ENCODE results near the gene BABAM2.

Gene BABAM2

DNA sequence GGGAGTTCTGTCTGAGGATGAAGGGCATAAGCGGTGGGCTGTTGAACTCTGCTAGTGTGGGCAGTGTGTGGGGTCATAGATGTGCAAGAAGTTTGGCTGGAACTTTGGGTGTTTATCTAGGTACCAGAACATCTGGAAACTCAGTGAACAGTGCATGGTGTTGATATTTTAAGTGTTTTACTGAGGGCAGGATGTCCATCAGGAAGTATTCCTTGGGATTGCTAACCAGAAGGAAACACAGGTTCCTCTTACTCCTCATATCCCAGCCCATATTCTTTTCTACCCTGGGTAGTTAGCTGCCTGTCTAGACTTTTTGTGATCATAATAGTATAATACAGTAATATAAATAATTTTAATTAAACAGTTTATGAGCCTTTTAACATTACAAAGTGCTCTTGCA is 15.5 kb downstream of the BABAM2 start:
- H3K4me3 ChIP-seq (ENCODE audit: low read depth, low read length) = no peak overlapping the region
- TF ChIP-seq MYC (IDR thresholded peaks at IDR 0.05; ENCODE audit: low read depth, low read length) = no peak
- no peak for TF ChIP-seq POLR2A (IDR thresholded peaks at IDR 0.05; ENCODE audit: extremely low read depth, insufficient read length)
- TF ChIP-seq, protein P1, sequence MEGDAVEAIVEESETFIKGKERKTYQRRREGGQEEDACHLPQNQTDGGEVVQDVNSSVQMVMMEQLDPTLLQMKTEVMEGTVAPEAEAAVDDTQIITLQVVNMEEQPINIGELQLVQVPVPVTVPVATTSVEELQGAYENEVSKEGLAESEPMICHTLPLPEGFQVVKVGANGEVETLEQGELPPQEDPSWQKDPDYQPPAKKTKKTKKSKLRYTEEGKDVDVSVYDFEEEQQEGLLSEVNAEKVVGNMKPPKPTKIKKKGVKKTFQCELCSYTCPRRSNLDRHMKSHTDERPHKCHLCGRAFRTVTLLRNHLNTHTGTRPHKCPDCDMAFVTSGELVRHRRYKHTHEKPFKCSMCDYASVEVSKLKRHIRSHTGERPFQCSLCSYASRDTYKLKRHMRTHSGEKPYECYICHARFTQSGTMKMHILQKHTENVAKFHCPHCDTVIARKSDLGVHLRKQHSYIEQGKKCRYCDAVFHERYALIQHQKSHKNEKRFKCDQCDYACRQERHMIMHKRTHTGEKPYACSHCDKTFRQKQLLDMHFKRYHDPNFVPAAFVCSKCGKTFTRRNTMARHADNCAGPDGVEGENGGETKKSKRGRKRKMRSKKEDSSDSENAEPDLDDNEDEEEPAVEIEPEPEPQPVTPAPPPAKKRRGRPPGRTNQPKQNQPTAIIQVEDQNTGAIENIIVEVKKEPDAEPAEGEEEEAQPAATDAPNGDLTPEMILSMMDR (IDR thresholded peaks at IDR 0.05; ENCODE audit: low read depth, low read length) = no peak
- no peak for DNase-seq (ENCODE audit: low read depth)

GRCh38 chr2:27907547-27907946 is 17.0 kb downstream of the BABAM2 start:
- H3K4me3 ChIP-seq (ENCODE audit: low read depth, low read length) = no peak overlapping the region
- DNase-seq (ENCODE audit: low read depth) = no peak
- TF ChIP-seq, protein P2, sequence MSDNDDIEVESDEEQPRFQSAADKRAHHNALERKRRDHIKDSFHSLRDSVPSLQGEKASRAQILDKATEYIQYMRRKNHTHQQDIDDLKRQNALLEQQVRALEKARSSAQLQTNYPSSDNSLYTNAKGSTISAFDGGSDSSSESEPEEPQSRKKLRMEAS (IDR thresholded peaks at IDR 0.05; ENCODE audit: low read depth, low read length) = no peak
- TF ChIP-seq MYC (IDR thresholded peaks at IDR 0.05; ENCODE audit: low read depth, low read length) (no peak), POLR2A (IDR thresholded peaks at IDR 0.05; ENCODE audit: extremely low read depth, insufficient read length) (no peak)
- TF ChIP-seq, protein P1 (IDR thresholded peaks at IDR 0.05; ENCODE audit: low read depth, low read length) = no peak

- TF ChIP-seq MYC (IDR thresholded peaks at IDR 0.05; ENCODE audit: low read depth, low read length) = no peak
- TF ChIP-seq POLR2A (IDR thresholded peaks at IDR 0.05; ENCODE audit: extremely low read depth, insufficient read length) = no peak
- TF ChIP-seq, protein P1 (IDR thresholded peaks at IDR 0.05; ENCODE audit: low read depth, low read length) = no peak
- TF ChIP-seq, protein P2 (IDR thresholded peaks at IDR 0.05; ENCODE audit: low read depth, low read length) = no peak
- no peak overlapping the region for H3K4me3 ChIP-seq (ENCODE audit: low read depth, low read length)
- no peak for DNase-seq (ENCODE audit: low read depth)
These were observed 19.4 kb downstream of the BABAM2 start for GRCh38 chr2:27909901-27910300.

GRCh38 chr2:27911458-27912210 is 21.1 kb downstream of the BABAM2 start:
- H3K4me3 ChIP-seq (ENCODE audit: low read depth, low read length) = no peak overlapping the region
- no peak for DNase-seq (ENCODE audit: low read depth)
- no peak for TF ChIP-seq POLR2A (IDR thresholded peaks at IDR 0.05; ENCODE audit: extremely low read depth, insufficient read length)
- no peak for TF ChIP-seq MYC (IDR thresholded peaks at IDR 0.05; ENCODE audit: low read depth, low read length)
- TF ChIP-seq, protein P2 (IDR thresholded peaks at IDR 0.05; ENCODE audit: low read depth, low read length) = no peak
- TF ChIP-seq, protein P1 (IDR thresholded peaks at IDR 0.05; ENCODE audit: low read depth, low read length) = no peak

GRCh38 chr2:27912512-27912911 is 22.0 kb downstream of the BABAM2 start:
- H3K4me3 ChIP-seq (ENCODE audit: low read depth, low read length) = no peak overlapping the region
- no peak for DNase-seq (ENCODE audit: low read depth)
- TF ChIP-seq MYC (IDR thresholded peaks at IDR 0.05; ENCODE audit: low read depth, low read length) (no peak), POLR2A (IDR thresholded peaks at IDR 0.05; ENCODE audit: extremely low read depth, insufficient read length) (no peak)
- TF ChIP-seq, protein P1 (IDR thresholded peaks at IDR 0.05; ENCODE audit: low read depth, low read length) = no peak
- TF ChIP-seq, protein P2 (IDR thresholded peaks at IDR 0.05; ENCODE audit: low read depth, low read length) = no peak
